Progenitor cell of endocrine pancreas (in vitro differentiated cells): Measurements from ENCODE around the gene AOPEP. TPM values are rescaled to one million over a fixed set of nuclear protein-coding genes. Genes with fewer than 3 reads are reported as not detected.

Experiments used
- DNase-seq: peaks from one replicate; pipeline ENCODE4 v3.0.0; 2021; ENCODE audit warnings: low spot score; ENCODE audit not compliant: unreplicated experiment
- H3K27ac Mint-ChIP-seq: 2 replicates; pipeline ENCODE4 v1.8.0; 2021; ENCODE audit warnings: mild to moderate bottlenecking, moderate library complexity, mixed read lengths
- H3K27me3 Mint-ChIP-seq: 2 replicates; pipeline ENCODE4 v1.8.0; 2021; ENCODE audit warnings: mixed read lengths
- H3K36me3 Mint-ChIP-seq: 2 replicates; pipeline ENCODE4 v1.8.0; 2022; ENCODE audit warnings: mixed read lengths; ENCODE audit not compliant: insufficient read depth
- H3K4me1 Mint-ChIP-seq: 2 replicates; pipeline ENCODE4 v1.8.0; 2021; ENCODE audit warnings: low read depth, mixed read lengths
- H3K4me3 Mint-ChIP-seq: 2 replicates; pipeline ENCODE4 v1.8.0; 2021; ENCODE audit warnings: low read depth, mild to moderate bottlenecking, moderate library complexity, mixed read lengths
- H3K9me3 Mint-ChIP-seq: 2 replicates; pipeline ENCODE4 v1.8.0; 2021; ENCODE audit warnings: low read depth, mixed read lengths
- CTCF ChIP-seq: fragments of 200-600 bp; sonication (generic); IDR thresholded peaks from one replicate; pipeline ENCODE4 v1.5.0; 2021; ENCODE audit warnings: antibody characterized with exemption, mild to moderate bottlenecking; ENCODE audit not compliant: unreplicated experiment
- total RNA-seq: library from RNA; stranded (reverse); gene quantifications from 2 replicates; pipeline ENCODE4 v1.2.1, GENCODE V29; 2021

AOPEP gene
- total RNA-seq, 1 donor from 2014 or later, result 58.2 TPM

GRCh38 chr9:95023217-95024003 lies 296.9 kb downstream of the AOPEP start:
- peak; percentile 30 for DNase-seq
- Mint-ChIP-seq H3K36me3 (peaks cover 34% of the 10 kb centered on the region), H3K27me3 (no peaks in the 10 kb centered on the region), H3K9me3 (no peaks in the 10 kb centered on the region), H3K27ac (peak overlapping the region; percentile 96), H3K4me3 (no peak overlapping the region), H3K4me1 (peaks cover 61% of the 10 kb centered on the region)
- TF ChIP-seq CTCF, result no peak

- H3K27me3 Mint-ChIP-seq, result no peaks in the 10 kb centered on the region
- DNase-seq, result no peak
- peaks cover 30% of the 10 kb centered on the region for H3K36me3 Mint-ChIP-seq
- peak overlapping the region; percentile 96 for H3K27ac Mint-ChIP-seq
- H3K9me3 Mint-ChIP-seq, result no peaks in the 10 kb centered on the region
- no peak for TF ChIP-seq CTCF
- no peak overlapping the region for H3K4me3 Mint-ChIP-seq
- peaks cover 66% of the 10 kb centered on the region for H3K4me1 Mint-ChIP-seq
These were observed 297.7 kb downstream of the AOPEP start for GRCh38 chr9:95024097-95024671.

- Mint-ChIP-seq H3K4me3 (no peak overlapping the region), H3K36me3 (peaks cover 21% of the 10 kb centered on the region), H3K9me3 (no peaks in the 10 kb centered on the region), H3K27me3 (no peaks in the 10 kb centered on the region), H3K27ac (peak overlapping the region; percentile 42), H3K4me1 (peaks cover 73% of the 10 kb centered on the region)
- peak; percentile 38 for TF ChIP-seq CTCF
- no peak for DNase-seq
These were observed 299.0 kb downstream of the AOPEP start for GRCh38 chr9:95025213-95026147.

- Mint-ChIP-seq H3K36me3 (peaks cover 21% of the 10 kb centered on the region), H3K27me3 (no peaks in the 10 kb centered on the region), H3K27ac (peak overlapping the region; percentile 65), H3K4me3 (no peak overlapping the region), H3K4me1 (peaks cover 78% of the 10 kb centered on the region), H3K9me3 (no peaks in the 10 kb centered on the region)
- TF ChIP-seq CTCF, result no peak
- DNase-seq, result no peak
These were observed 299.6 kb downstream of the AOPEP start for GRCh38 chr9:95026148-95026524.
